Measurements from ENCODE around the gene KIAA0513.
"Not testable (repeated sequence)": the region's sequence is repeated elsewhere in the genome, so short reads cannot be mapped to it uniquely, and the experiment has no call there.

KIAA0513 gene

DNA sequence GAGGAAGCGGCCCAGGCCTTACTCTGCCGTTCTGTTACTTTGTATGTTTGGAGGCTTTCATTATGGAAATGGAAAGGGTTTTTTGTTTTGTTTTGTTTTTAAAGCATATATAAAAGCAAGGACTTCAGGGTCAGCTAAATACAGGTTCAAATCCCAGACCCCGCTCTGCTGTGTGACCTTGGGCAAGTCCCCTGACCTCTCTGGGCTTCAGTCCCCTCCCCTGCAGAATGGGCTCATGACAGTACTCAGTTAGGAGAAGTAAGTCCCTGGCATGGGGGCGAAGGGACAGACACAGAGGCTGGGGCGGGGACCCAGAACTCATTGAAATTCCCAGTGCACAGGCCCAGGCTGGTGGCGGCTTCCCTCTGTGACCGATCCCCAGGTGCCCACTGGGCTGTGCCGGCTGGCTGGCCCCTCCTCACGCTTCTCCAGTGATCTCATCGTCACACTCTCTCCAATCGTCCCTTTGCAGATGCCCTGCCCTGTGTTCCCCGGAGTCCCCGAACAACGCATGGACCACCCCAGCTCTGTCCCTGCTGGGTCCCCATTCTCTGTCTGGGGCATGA, 85.7 kb downstream of the KIAA0513 start:
- DNase-seq (ENCODE audit: low read depth in 2 of 2), result no peak

- no peak for DNase-seq (ENCODE audit: low read depth in 2 of 2)
These were observed 86.3 kb downstream of the KIAA0513 start for GRCh38 chr16:85113913-85114312.

DNA sequence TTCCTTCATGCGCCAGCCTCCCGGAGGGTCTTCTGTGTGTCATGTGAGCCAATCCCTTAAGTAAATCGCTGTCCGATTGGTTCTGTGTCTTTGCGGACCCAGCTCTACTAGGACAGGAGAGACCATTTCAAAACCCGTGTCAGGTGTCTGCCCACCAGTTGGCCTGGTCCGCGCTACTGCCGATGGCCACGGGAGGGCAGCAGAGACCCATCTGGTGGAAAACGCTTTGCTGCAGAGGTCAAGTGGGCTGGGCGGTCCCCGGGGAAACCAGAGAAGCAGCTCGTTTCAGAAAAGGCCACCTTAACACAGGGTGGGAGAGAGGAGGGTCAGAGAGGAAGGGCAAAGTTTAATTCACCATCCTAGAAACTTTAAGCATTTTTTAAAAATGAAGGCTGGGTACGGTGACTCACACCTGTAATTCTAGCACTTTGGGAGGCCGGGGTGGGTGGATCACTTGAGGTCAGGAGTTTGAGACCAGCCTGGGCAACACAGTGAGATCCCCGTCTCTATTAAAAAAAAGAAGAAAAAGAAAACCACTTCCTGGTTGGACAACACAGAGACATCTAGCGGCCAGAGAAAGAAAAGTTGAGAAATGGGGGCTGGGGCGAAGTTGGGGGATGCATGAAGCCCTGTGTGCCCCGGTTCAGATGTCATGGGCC, 87.4 kb downstream of the KIAA0513 start:
- peak; percentile 75 to 83 for DNase-seq (ENCODE audit: low read depth in 2 of 2)

GRCh38 chr16:85117418-85117817, 89.8 kb downstream of the KIAA0513 start:
- no peak for DNase-seq (ENCODE audit: low read depth in 2 of 2)

DNA sequence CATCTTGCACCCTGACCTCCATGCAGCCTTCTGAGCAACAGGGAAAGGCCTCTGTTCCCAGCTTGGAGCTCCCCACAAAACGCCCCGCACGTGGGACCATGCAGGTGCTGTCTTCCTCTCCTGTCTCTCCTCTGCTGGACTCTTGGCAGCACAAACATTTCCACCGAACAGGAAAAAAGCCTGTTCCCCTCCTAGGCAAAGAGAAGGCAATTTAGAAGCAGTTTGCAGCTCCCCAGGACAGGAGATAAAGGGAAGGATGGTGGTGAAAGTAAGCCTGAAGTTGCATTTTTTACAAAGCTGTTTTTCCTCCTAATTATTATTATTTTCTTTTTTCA, 92.4 kb downstream of the KIAA0513 start:
- DNase-seq (ENCODE audit: low read depth in 2 of 2), result no peak

- not testable (repeated sequence) for DNase-seq (ENCODE audit: low read depth in 2 of 2)
These were observed 95.8 kb downstream of the KIAA0513 start for GRCh38 chr16:85123441-85123840.

DNA sequence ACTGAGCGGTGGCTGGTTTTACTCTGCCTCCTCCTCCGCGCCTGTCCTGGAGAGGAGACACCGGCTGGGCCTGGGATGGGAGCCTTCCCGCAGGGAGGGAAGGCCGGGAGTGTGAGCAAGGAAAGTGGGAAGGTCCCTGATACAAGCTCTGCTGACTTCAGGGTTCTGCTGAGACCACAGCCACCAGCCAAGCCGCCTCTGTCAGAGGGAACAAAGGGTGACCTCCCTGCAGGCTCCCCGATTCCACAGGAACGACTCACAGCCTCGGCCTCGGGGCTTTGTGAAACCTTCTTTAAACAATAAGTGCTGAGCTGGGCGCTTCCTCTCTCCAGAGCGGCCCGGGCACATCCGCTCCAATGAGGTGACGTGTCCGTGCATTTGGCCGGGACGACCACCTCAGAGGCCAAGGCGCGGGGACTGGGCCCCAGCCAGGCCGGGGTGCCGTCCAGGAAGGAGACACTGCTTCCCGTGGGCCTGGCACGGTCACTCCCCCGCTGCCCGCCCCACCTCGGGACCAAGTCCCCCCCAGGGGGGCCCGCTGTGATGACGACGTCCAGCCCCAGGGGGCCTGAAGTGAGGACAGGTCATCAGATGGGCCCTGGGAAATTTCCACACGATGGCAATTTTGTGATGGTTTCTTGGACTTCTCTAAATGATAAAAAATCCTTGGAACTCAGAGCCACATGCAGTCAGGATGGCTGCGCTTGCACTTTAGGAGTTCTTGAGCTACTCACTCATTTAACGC, 96.5 kb downstream of the KIAA0513 start:
- no peak for DNase-seq (ENCODE audit: low read depth in 2 of 2)

DNA sequence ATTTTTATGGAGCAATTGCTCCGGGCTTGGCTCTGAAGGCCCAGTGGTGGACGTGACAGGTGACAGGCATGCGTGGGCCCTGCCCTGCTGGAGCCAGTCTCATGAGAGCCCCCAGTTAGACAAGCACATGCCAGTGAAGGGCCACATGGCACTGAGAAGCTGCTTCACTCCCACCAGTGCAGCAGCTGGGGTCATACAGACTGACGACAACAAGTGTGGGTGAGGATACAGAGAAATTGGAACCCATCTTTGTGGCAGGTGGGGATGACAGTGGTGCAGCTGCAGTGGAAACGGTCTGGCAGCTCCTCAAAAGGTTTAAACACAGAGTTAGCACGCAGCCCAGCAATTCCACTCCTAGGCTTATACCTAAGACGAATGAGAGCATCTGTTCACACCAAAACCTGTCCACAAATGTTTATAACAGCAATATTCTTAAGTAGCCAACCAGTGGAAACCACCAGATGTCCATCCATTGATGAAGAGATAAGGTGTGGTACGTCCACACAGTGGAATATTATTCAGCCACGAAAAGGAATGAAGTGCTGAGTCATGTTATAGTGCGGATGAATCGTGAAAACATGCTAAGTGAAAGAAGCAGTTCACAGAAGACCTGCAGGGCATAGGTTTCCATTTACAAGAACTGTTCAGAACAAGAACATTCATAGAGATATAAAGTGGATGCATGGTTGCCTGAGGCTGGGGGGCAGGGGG, 97.2 kb downstream of the KIAA0513 start:
- no peak for DNase-seq (ENCODE audit: low read depth in 2 of 2)

GRCh38 chr16:85125570-85126393, 98.2 kb downstream of the KIAA0513 start:
- DNase-seq (ENCODE audit: low read depth in 2 of 2), result no peak

GRCh38 chr16:85126394-85126704, 98.8 kb downstream of the KIAA0513 start:
- no peak for DNase-seq (ENCODE audit: low read depth in 2 of 2)

DNA sequence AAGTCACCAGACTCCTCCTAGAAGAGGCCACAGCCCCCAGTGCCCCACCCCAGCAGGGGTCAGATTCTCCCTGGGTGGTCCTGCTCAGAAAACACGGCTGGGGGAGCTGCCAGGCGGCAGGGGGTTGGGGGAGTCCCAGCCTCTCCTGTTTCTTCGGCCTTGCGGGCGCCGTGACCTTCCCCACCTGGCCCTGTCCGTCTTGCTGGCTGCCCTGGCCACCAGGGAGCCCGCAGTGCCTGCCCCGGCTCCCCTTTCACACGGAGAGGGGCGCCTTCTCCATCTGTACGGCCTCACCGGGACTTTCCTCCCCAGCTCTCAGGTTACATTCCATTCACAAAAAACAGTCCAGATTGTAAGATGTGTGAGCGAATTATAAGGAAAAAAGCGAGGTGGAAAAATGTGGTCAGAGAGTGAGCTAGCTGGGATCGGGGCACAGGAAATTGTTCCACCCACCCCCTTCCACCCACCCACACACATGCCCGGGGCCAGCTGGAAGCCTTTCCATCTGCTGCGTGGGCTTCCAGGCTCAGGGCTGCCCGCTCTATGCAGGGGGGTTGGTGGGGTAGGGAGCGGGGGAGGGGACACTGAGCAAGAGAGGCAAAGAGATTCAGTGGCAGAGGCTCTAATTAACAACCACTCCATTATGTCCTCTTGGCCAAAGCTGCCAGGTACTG, 99.2 kb downstream of the KIAA0513 start:
- DNase-seq (ENCODE audit: low read depth in 2 of 2), result peak; percentile 48 to 54

DNA sequence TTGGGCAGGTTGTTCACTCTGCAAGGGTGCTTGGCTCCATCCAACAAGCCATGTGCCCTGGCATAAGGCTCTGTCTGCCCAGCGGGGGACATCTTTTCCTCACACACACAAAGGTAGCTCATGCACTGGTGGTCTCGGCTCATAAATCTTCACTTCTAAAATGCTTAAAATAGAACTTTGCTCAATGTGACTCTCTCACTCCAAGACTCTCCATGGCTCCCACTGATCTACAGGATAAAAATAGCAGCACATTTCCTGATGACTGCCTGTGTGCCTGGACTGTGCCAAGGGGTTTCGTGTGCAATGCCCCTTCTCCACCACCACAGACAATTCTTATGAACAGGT, 99.8 kb downstream of the KIAA0513 start:
- no peak for DNase-seq (ENCODE audit: low read depth in 2 of 2)

GRCh38 chr16:85128079-85128837, 100.7 kb downstream of the KIAA0513 start:
- no peak for DNase-seq (ENCODE audit: low read depth in 2 of 2)

GRCh38 chr16:85129876-85130704, 102.5 kb downstream of the KIAA0513 start:
- DNase-seq (ENCODE audit: low read depth in 2 of 2), result no peak

DNA sequence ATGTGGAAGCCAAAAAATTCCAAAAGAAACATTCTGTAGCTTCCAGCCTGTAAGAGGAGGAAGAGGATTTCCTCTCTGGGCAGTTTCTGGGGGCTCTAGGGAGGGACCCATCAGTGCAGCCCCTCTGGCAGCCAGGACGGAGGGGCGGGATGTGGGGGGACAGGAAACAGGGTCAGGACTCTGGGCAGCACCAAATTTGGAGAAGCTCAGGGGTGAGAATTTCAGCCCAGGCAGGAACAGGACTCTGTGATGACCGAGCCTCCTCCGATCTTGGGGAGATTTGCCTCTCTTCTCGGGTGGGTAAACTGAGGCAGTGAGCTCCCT, 103.1 kb downstream of the KIAA0513 start:
- DNase-seq (ENCODE audit: low read depth in 2 of 2), result no peak

- no peak for DNase-seq (ENCODE audit: low read depth in 2 of 2)
These were observed 105.1 kb downstream of the KIAA0513 start for GRCh38 chr16:85132456-85133289.

GRCh38 chr16:85133290-85133599, 105.7 kb downstream of the KIAA0513 start:
- no peak for DNase-seq (ENCODE audit: low read depth in 2 of 2)

DNA sequence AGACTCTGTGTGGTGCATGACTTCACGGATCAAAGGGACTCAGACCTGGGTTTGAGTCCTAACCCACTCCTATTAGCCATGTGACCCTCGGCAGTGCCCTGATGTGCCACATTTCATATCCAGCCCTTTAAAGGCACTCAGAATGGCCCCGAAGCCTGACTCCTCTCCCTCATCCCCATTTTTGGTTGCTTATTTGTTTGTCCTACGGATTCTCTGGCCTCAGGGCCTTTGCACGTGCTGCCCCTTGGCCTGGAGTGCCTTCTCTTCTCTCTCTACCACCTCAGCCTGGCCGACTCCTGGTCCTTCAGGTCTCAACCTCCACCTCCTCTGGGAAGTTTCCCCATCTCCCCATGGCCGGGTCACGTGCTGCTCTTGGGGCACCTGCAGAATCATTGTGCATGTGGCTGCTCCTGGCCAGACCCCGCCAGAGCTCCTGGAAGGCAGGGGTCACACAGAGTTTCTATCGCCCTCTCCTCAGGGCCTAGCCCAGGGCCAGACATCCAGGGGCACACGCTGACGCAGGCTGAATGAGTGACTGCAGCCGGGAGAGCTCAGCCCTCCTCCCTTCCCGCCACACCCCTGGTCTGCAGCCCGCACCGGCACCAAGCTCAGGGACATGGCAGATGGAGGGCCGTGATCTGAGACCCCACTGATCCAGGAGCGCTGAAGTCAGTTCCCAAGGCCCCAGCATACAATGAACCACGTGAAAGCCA, 106.6 kb downstream of the KIAA0513 start:
- DNase-seq (ENCODE audit: low read depth in 2 of 2), result no peak

- no peak for DNase-seq (ENCODE audit: low read depth in 2 of 2)
These were observed 107.2 kb downstream of the KIAA0513 start for GRCh38 chr16:85134789-85135142.
